H1 (cell line): ENCODE measurements around the gene NOS1AP. TPM values are rescaled to one million over a fixed set of nuclear protein-coding genes. Genes with fewer than 3 reads are reported as not detected.

Source experiments
- polyA plus RNA-seq, 7 experiments: library from polyadenylated mRNA; depleted of rRNA in 3 of 7; stranded (reverse) in 5 of 7; unstranded in 2 of 7; fragments of >200 nt in 5 of 7; fragments of 200-250 nt in 2 of 7; gene quantifications; 1 replicate in 5 of 7; 2 replicates in 1 of 7; 4 replicates in 1 of 7; pipeline versions ENCODE4 v1.2.1 to v1.2.3, GENCODE V29; 2011 to 2013; ENCODE audit warnings: missing spikeins in 2 of 7, mixed read lengths in 2 of 7
- total RNA-seq: library from RNA; stranded (reverse); fragmentation: NEBNext Ultra II Directional; extraction: Animal tissue kit (Norgen Biotek cat#: 25700); gene quantifications from 2 replicates; pipeline ENCODE4 v1.2.1, GENCODE V29; 2021
- TF ChIP-seq, protein P1 (sequence below): fragments of 300-600 bp; sonication (generic); IDR thresholded peaks from 2 replicates; pipeline ENCODE4 v1.7.1; 2012; ENCODE audit warnings: low read length, moderate library complexity, mild to moderate bottlenecking, inconsistent platforms; ENCODE audit not compliant: insufficient replicate concordance

The NOS1AP gene
- total and polyA plus RNA-seq, 2 of the 8 experiments (the other 6 are each of a cell fraction or from before 2014, with no cell fraction given), result 2.4 to 12.1 TPM

- TF ChIP-seq, protein P1, sequence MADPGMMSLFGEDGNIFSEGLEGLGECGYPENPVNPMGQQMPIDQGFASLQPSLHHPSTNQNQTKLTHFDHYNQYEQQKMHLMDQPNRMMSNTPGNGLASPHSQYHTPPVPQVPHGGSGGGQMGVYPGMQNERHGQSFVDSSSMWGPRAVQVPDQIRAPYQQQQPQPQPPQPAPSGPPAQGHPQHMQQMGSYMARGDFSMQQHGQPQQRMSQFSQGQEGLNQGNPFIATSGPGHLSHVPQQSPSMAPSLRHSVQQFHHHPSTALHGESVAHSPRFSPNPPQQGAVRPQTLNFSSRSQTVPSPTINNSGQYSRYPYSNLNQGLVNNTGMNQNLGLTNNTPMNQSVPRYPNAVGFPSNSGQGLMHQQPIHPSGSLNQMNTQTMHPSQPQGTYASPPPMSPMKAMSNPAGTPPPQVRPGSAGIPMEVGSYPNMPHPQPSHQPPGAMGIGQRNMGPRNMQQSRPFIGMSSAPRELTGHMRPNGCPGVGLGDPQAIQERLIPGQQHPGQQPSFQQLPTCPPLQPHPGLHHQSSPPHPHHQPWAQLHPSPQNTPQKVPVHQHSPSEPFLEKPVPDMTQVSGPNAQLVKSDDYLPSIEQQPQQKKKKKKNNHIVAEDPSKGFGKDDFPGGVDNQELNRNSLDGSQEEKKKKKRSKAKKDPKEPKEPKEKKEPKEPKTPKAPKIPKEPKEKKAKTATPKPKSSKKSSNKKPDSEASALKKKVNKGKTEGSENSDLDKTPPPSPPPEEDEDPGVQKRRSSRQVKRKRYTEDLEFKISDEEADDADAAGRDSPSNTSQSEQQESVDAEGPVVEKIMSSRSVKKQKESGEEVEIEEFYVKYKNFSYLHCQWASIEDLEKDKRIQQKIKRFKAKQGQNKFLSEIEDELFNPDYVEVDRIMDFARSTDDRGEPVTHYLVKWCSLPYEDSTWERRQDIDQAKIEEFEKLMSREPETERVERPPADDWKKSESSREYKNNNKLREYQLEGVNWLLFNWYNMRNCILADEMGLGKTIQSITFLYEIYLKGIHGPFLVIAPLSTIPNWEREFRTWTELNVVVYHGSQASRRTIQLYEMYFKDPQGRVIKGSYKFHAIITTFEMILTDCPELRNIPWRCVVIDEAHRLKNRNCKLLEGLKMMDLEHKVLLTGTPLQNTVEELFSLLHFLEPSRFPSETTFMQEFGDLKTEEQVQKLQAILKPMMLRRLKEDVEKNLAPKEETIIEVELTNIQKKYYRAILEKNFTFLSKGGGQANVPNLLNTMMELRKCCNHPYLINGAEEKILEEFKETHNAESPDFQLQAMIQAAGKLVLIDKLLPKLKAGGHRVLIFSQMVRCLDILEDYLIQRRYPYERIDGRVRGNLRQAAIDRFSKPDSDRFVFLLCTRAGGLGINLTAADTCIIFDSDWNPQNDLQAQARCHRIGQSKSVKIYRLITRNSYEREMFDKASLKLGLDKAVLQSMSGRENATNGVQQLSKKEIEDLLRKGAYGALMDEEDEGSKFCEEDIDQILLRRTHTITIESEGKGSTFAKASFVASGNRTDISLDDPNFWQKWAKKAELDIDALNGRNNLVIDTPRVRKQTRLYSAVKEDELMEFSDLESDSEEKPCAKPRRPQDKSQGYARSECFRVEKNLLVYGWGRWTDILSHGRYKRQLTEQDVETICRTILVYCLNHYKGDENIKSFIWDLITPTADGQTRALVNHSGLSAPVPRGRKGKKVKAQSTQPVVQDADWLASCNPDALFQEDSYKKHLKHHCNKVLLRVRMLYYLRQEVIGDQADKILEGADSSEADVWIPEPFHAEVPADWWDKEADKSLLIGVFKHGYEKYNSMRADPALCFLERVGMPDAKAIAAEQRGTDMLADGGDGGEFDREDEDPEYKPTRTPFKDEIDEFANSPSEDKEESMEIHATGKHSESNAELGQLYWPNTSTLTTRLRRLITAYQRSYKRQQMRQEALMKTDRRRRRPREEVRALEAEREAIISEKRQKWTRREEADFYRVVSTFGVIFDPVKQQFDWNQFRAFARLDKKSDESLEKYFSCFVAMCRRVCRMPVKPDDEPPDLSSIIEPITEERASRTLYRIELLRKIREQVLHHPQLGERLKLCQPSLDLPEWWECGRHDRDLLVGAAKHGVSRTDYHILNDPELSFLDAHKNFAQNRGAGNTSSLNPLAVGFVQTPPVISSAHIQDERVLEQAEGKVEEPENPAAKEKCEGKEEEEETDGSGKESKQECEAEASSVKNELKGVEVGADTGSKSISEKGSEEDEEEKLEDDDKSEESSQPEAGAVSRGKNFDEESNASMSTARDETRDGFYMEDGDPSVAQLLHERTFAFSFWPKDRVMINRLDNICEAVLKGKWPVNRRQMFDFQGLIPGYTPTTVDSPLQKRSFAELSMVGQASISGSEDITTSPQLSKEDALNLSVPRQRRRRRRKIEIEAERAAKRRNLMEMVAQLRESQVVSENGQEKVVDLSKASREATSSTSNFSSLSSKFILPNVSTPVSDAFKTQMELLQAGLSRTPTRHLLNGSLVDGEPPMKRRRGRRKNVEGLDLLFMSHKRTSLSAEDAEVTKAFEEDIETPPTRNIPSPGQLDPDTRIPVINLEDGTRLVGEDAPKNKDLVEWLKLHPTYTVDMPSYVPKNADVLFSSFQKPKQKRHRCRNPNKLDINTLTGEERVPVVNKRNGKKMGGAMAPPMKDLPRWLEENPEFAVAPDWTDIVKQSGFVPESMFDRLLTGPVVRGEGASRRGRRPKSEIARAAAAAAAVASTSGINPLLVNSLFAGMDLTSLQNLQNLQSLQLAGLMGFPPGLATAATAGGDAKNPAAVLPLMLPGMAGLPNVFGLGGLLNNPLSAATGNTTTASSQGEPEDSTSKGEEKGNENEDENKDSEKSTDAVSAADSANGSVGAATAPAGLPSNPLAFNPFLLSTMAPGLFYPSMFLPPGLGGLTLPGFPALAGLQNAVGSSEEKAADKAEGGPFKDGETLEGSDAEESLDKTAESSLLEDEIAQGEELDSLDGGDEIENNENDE, result no peak
Observed at GRCh38 chr1:162216604-162217003, 147.1 kb downstream of the NOS1AP start (continued).
